Osteoblast (primary cell): ENCODE measurements around the gene DNAJC5. TPM values are rescaled to one million over a fixed set of nuclear protein-coding genes. Genes with fewer than 3 reads are reported as not detected.

Experiments
- DNase-seq: peaks from one replicate; pipeline ENCODE4 v3.0.0; 2011; ENCODE audit warnings: low spot score, mixed read lengths; ENCODE audit not compliant: insufficient read length; ENCODE audit errors: missing footprints
- H2AFZ ChIP-seq: 2 replicates; pipeline ENCODE4 v1.6.0; 2011; ENCODE audit warnings: mild to moderate bottlenecking, low read length
- H3K27ac ChIP-seq: 2 replicates; pipeline ENCODE4 v1.5.1; 2011; ENCODE audit warnings: mild to moderate bottlenecking, low read depth, low read length, moderate library complexity
- H3K27me3 ChIP-seq: 2 replicates; pipeline ENCODE4 v1.6.0; 2012; ENCODE audit warnings: mild to moderate bottlenecking, control low read depth, inconsistent platforms, low read length, moderate library complexity; ENCODE audit not compliant: insufficient read depth
- H3K36me3 ChIP-seq: 2 replicates; pipeline ENCODE4 v1.5.1; 2011; ENCODE audit warnings: mild to moderate bottlenecking, low read length, control low read depth, moderate library complexity; ENCODE audit not compliant: insufficient read depth
- H3K4me1 ChIP-seq: 2 replicates; pipeline ENCODE4 v1.5.1; 2011; ENCODE audit warnings: mild to moderate bottlenecking, low read length, control low read depth, moderate library complexity; ENCODE audit not compliant: insufficient read depth
- H3K4me2 ChIP-seq: 2 replicates; pipeline ENCODE4 v1.6.0; 2011; ENCODE audit warnings: mild to moderate bottlenecking, low read length; ENCODE audit not compliant: insufficient read depth
- H3K4me3 ChIP-seq: fragments of 200-600 bp; sonication (generic); 3 replicates; pipeline ENCODE4 v1.5.1; 2012; ENCODE audit warnings: mild to moderate bottlenecking, low read length, inconsistent platforms; ENCODE audit not compliant: insufficient read depth
- H3K79me2 ChIP-seq: 2 replicates; pipeline ENCODE4 v1.6.0; 2012; ENCODE audit warnings: mild to moderate bottlenecking, low read length, control low read depth, inconsistent platforms; ENCODE audit not compliant: insufficient read depth
- H3K9me3 ChIP-seq: 2 replicates; pipeline ENCODE4 v1.5.1; 2011; ENCODE audit warnings: low read depth, low read length, control low read depth
- H4K20me1 ChIP-seq: 2 replicates; pipeline ENCODE4 v1.6.0; 2012; ENCODE audit warnings: mild to moderate bottlenecking, low read length, control low read depth; ENCODE audit not compliant: insufficient read depth
- CTCF ChIP-seq: IDR thresholded peaks from 2 replicates; pipeline ENCODE4 v1.5.1; 2011; ENCODE audit warnings: mild to moderate bottlenecking, low read depth, low read length, moderate library complexity; ENCODE audit errors: extremely low read depth
- total RNA-seq: library from RNA; depleted of rRNA; stranded (reverse); fragments of >200 nt; gene quantifications from 2 replicates; pipeline ENCODE4 v1.2.3, GENCODE V29; 2012

DNAJC5 gene
- total RNA-seq, 1 donor, result 53.9 TPM

- Histone ChIP-seq H3K36me3 (no peaks in the 10 kb centered on the region), H3K4me2 (no peak overlapping the region), H3K79me2 (peaks cover 91% of the 10 kb centered on the region), H4K20me1 (peaks cover 72% of the 10 kb centered on the region), H3K4me3 (no peak overlapping the region), H3K27ac (no peak overlapping the region), H3K4me1 (peaks cover 13% of the 10 kb centered on the region), H2AFZ (no peak overlapping the region), H3K27me3 (no peaks in the 10 kb centered on the region), H3K9me3 (no peaks in the 10 kb centered on the region)
- no peak for TF ChIP-seq CTCF
- DNase-seq, result no peak
Measured at GRCh38 chr20:63950701-63951397, 55.9 kb downstream of the DNAJC5 start.

- H3K79me2 ChIP-seq, result peaks cover 88% of the 10 kb centered on the region
- no peak overlapping the region for H2AFZ ChIP-seq
- no peak for TF ChIP-seq CTCF
- H3K27ac ChIP-seq, result no peak overlapping the region
- H4K20me1 ChIP-seq, result peaks cover 72% of the 10 kb centered on the region
- DNase-seq, result no peak
- no peaks in the 10 kb centered on the region for H3K36me3 ChIP-seq
- H3K27me3 ChIP-seq, result no peaks in the 10 kb centered on the region
- H3K4me2 ChIP-seq, result no peak overlapping the region
- no peaks in the 10 kb centered on the region for H3K9me3 ChIP-seq
- peaks cover 14% of the 10 kb centered on the region for H3K4me1 ChIP-seq
- H3K4me3 ChIP-seq, result no peak overlapping the region
Measured at GRCh38 chr20:63951398-63952209, 56.7 kb downstream of the DNAJC5 start.

GRCh38 chr20:63952210-63952535, 57.2 kb downstream of the DNAJC5 start:
- DNase-seq, result no peak
- H4K20me1 ChIP-seq, result peaks cover 68% of the 10 kb centered on the region

More at GRCh38 chr20:63952210-63952535, 57.2 kb downstream of the DNAJC5 start:
- Histone ChIP-seq H3K36me3 (no peaks in the 10 kb centered on the region), H3K9me3 (no peaks in the 10 kb centered on the region), H3K27ac (no peak overlapping the region), H3K79me2 (peaks cover 85% of the 10 kb centered on the region), H3K4me3 (no peak overlapping the region), H3K27me3 (no peaks in the 10 kb centered on the region), H3K4me1 (peaks cover 18% of the 10 kb centered on the region), H3K4me2 (no peak overlapping the region), H2AFZ (no peak overlapping the region)
- TF ChIP-seq CTCF, result no peak
